HEK293T (cell line): ENCODE results near the gene SETD1A.

Experiments
- LEF1 ChIP-seq: fragments of 450-650 bp; IDR thresholded peaks from 2 replicates; pipeline ENCODE4 v1.6.1; 2017; ENCODE audit warnings: mild to moderate bottlenecking, borderline replicate concordance
- SP1 ChIP-seq: fragments of 450-650 bp; IDR thresholded peaks from 2 replicates; pipeline ENCODE4 v1.6.1; 2017
- TARDBP ChIP-seq: fragments of 450-650 bp; IDR thresholded peaks from 2 replicates; pipeline ENCODE4 v1.6.1; 2016

GRCh38 chr16:30982548-30983288 lies 25.2 kb downstream of the SETD1A start:
- TF ChIP-seq LEF1 (no peak), TARDBP (no peak), SP1 (no peak)
